MM.1S (cell line): ENCODE data around the gene IPO5.

Experiments
- DNase-seq: peaks from one replicate; pipeline ENCODE4 v3.0.0-alpha.2; 2015
- H2AFZ ChIP-seq: fragments of 300-600 bp; sonication (generic); 2 replicates; pipeline ENCODE4 v1.6.0; 2016; ENCODE audit warnings: antibody characterized with exemption, low read length
- H3F3A ChIP-seq: fragments of 300-600 bp; sonication (generic); 2 replicates; pipeline ENCODE4 v1.6.1; 2016; ENCODE audit warnings: mild to moderate bottlenecking, antibody characterized with exemption, low read length, moderate library complexity, mixed read lengths; ENCODE audit not compliant: insufficient read depth
- H3K27ac ChIP-seq: fragments of 300-600 bp; sonication (generic); 2 replicates; pipeline ENCODE4 v1.5.1; 2016; ENCODE audit warnings: mild to moderate bottlenecking, low read length
- H3K27me3 ChIP-seq: fragments of 300-600 bp; sonication (generic); replicated peaks from 2 replicates; pipeline ENCODE4 v1.6.0; 2016; ENCODE audit warnings: low read length; ENCODE audit not compliant: insufficient read depth
- H3K36me3 ChIP-seq: fragments of 300-600 bp; sonication (generic); replicated peaks from 2 replicates; pipeline ENCODE4 v1.6.1; 2016; ENCODE audit warnings: mild to moderate bottlenecking, low read length, mixed read lengths; ENCODE audit not compliant: insufficient read depth
- H3K4me1 ChIP-seq: fragments of 300-600 bp; sonication (generic); 2 replicates; pipeline ENCODE4 v1.6.1; 2016; ENCODE audit warnings: low read length, mixed read lengths
- H3K4me2 ChIP-seq: fragments of 300-600 bp; sonication (generic); 2 replicates; pipeline ENCODE4 v1.6.0; 2016; ENCODE audit warnings: low read depth, low read length
- H3K4me3 ChIP-seq: fragments of 300-600 bp; sonication (generic); 2 replicates; pipeline ENCODE4 v1.5.1; 2016; ENCODE audit warnings: low read length, mixed read lengths
- H3K79me2 ChIP-seq: fragments of 300-600 bp; sonication (generic); 2 replicates; pipeline ENCODE4 v1.6.1; 2016; ENCODE audit warnings: mixed run types, low read length, mixed read lengths
- H3K9ac ChIP-seq: fragments of 300-600 bp; sonication (generic); 2 replicates; pipeline ENCODE4 v1.6.1; 2016; ENCODE audit warnings: low read length, mixed read lengths
- H3K9me2 ChIP-seq: fragments of 300-600 bp; sonication (generic); replicated peaks from 2 replicates; pipeline ENCODE4 v1.6.1; 2016; ENCODE audit warnings: mild to moderate bottlenecking, low read length, mixed read lengths; ENCODE audit not compliant: insufficient read depth
- H3K9me3 ChIP-seq: fragments of 300-600 bp; sonication (generic); replicated peaks from 2 replicates; pipeline ENCODE4 v1.6.1; 2016; ENCODE audit warnings: mild to moderate bottlenecking, low read length, mixed read lengths; ENCODE audit not compliant: insufficient read depth
- H4K20me1 ChIP-seq: fragments of 300-600 bp; sonication (generic); 2 replicates; pipeline ENCODE4 v1.6.1; 2016; ENCODE audit warnings: mild to moderate bottlenecking, low read length, moderate library complexity, mixed read lengths; ENCODE audit not compliant: insufficient read depth
- CTCF ChIP-seq: fragments of 300-600 bp; sonication (generic); IDR thresholded peaks from 2 replicates; pipeline ENCODE4 v1.5.1; 2016; ENCODE audit warnings: antibody characterized with exemption, low read length, mixed read lengths
- EZH2 ChIP-seq: fragments of 300-600 bp; sonication (generic); optimal IDR thresholded peaks from 2 replicates; pipeline ENCODE3; 2017; ENCODE audit warnings: low read depth, mild to moderate bottlenecking, antibody characterized with exemption, low read length, mixed read lengths
- EZH2phosphoT487 ChIP-seq: fragments of 300-600 bp; sonication (generic); IDR thresholded peaks from 2 replicates; pipeline ENCODE4 v1.6.1; 2018; ENCODE audit warnings: antibody characterized with exemption, low read length

Gene IPO5

GRCh38 chr13:97979556-97979955 lies 26.1 kb downstream of the IPO5 start:
- Histone ChIP-seq H3K36me3 (peaks cover 7% of the 10 kb centered on the region; the same call in 1 of the 2 replicates), H3K27ac (no peak overlapping the region), H3K79me2 (peaks cover 75% of the 10 kb centered on the region), H3K4me3 (no peak overlapping the region), H4K20me1 (peaks cover 14% of the 10 kb centered on the region; the same call in 1 of the 2 replicates), H2AFZ (no peak overlapping the region), H3K9ac (no peak overlapping the region), H3K9me3 (no peaks in the 10 kb centered on the region), H3K4me2 (no peak overlapping the region), H3K9me2 (no peaks in the 10 kb centered on the region), H3F3A (peaks cover 9% of the 10 kb centered on the region), H3K4me1 (peaks cover 9% of the 10 kb centered on the region; the same call in 1 of the 2 replicates), H3K27me3 (no peaks in the 10 kb centered on the region)
- TF ChIP-seq EZH2 (no peak), CTCF (no peak), EZH2phosphoT487 (no peak)
- no peak for DNase-seq

- Histone ChIP-seq H3K9me2 (no peaks in the 10 kb centered on the region), H3K4me3 (no peak overlapping the region), H4K20me1 (peaks cover 14% of the 10 kb centered on the region; the same call in 1 of the 2 replicates), H3K4me2 (no peak overlapping the region), H3K9ac (no peak overlapping the region), H3K36me3 (peaks cover 14% of the 10 kb centered on the region; the same call in 1 of the 2 replicates), H3K27ac (no peak overlapping the region), H3F3A (peaks cover 6% of the 10 kb centered on the region), H3K9me3 (no peaks in the 10 kb centered on the region), H3K27me3 (no peaks in the 10 kb centered on the region), H3K79me2 (peaks cover 89% of the 10 kb centered on the region), H3K4me1 (peaks cover 12% of the 10 kb centered on the region), H2AFZ (no peak overlapping the region)
- no peak for DNase-seq
- TF ChIP-seq EZH2phosphoT487 (no peak), CTCF (no peak), EZH2 (no peak)
These were observed 28.8 kb downstream of the IPO5 start for GRCh38 chr13:97982286-97982685.

GRCh38 chr13:97986835-97987234 lies 33.4 kb downstream of the IPO5 start:
- Histone ChIP-seq H3K4me2 (no peak overlapping the region), H3F3A (no peaks in the 10 kb centered on the region), H3K4me1 (peaks cover 3% of the 10 kb centered on the region; the same call in 1 of the 2 replicates), H3K9me3 (no peaks in the 10 kb centered on the region), H3K9ac (no peak overlapping the region), H3K27ac (no peak overlapping the region), H3K9me2 (no peaks in the 10 kb centered on the region), H2AFZ (no peak overlapping the region), H3K27me3 (no peaks in the 10 kb centered on the region), H3K79me2 (peaks cover 51% of the 10 kb centered on the region), H3K36me3 (peaks cover 31% of the 10 kb centered on the region; the same call in 1 of the 2 replicates), H3K4me3 (no peak overlapping the region), H4K20me1 (no peaks in the 10 kb centered on the region; the same call in 1 of the 2 replicates)
- DNase-seq: peak; percentile 40
- TF ChIP-seq EZH2 (no peak), CTCF (no peak), EZH2phosphoT487 (no peak)
